Measurements from ENCODE around the gene CAMKK2.

- no peak for TF ChIP-seq EZH2 (IDR thresholded peaks at IDR 0.05; ENCODE audit: insufficient read depth, poor library complexity, severe bottlenecking)
- TF ChIP-seq EZH2phosphoT487 (IDR thresholded peaks at IDR 0.05; ENCODE audit: insufficient read depth, low read depth), result no peak
These were observed 43.7 kb downstream of the CAMKK2 start for GRCh38 chr12:121252712-121253345.
